ENCODE data around the gene CARF. TPM values are rescaled to one million over a fixed set of nuclear protein-coding genes. Genes with fewer than 3 reads are reported as not detected.
"Not testable (repeated sequence)": the region's sequence is repeated elsewhere in the genome, so short reads cannot be mapped to it uniquely, and the experiment has no call there.

The CARF gene
- total RNA-seq, 1 donor from 2014 or later, result 12.0 TPM

- DNase-seq (no peak), ATAC-seq (ENCODE audit: low read depth) (no peak)
- H3K4me1 Mint-ChIP-seq, result no peaks in the 10 kb centered on the region
- H3K36me3 Mint-ChIP-seq (ENCODE audit: low read depth), result peaks cover 38% of the 10 kb centered on the region
- H3K27ac Mint-ChIP-seq, result no peak overlapping the region
- TF ChIP-seq CTCF (IDR thresholded peaks at IDR 0.05), result no peak
- intact Hi-C loops (cut with micrococcal nuclease), result no loop called here
- H3K9me3 Mint-ChIP-seq, result peaks cover 11% of the 10 kb centered on the region
- POLR2A ChIA-PET, result no interaction called here
- no peak overlapping the region for H3K4me3 Mint-ChIP-seq
- H3K27me3 Mint-ChIP-seq, result no peaks in the 10 kb centered on the region
- CTCF ChIA-PET, result no interaction called here
Measured at GRCh38 chr2:202950592-202950991, 38.5 kb downstream of the CARF start.

- Mint-ChIP-seq H3K27ac (no peak overlapping the region), H3K9me3 (no peaks in the 10 kb centered on the region), H3K4me3 (no peak overlapping the region), H3K27me3 (no peaks in the 10 kb centered on the region), H3K4me1 (no peaks in the 10 kb centered on the region), H3K36me3 (ENCODE audit: low read depth) (peaks cover 44% of the 10 kb centered on the region)
- DNase-seq (no peak), ATAC-seq (ENCODE audit: low read depth) (no peak)
- no peak for TF ChIP-seq CTCF (IDR thresholded peaks at IDR 0.05)
- ChIA-PET POLR2A (no interaction called here), CTCF (no interaction called here)
- intact Hi-C loops (cut with micrococcal nuclease), result no loop called here
Measured at GRCh38 chr2:202960524-202960923, 48.4 kb downstream of the CARF start.

- H3K4me3 Mint-ChIP-seq, result no peak overlapping the region
- ChIA-PET POLR2A (no interaction called here), CTCF (no interaction called here)
- intact Hi-C loops (cut with micrococcal nuclease), result no loop called here
- no peak for DNase-seq
- peaks cover 31% of the 10 kb centered on the region for H3K36me3 Mint-ChIP-seq (ENCODE audit: low read depth)
- no peak for ATAC-seq (ENCODE audit: low read depth)
- no peaks in the 10 kb centered on the region for H3K27me3 Mint-ChIP-seq
- H3K4me1 Mint-ChIP-seq, result no peaks in the 10 kb centered on the region
- no peak overlapping the region for H3K27ac Mint-ChIP-seq
- no peak for TF ChIP-seq CTCF (IDR thresholded peaks at IDR 0.05)
- no peaks in the 10 kb centered on the region for H3K9me3 Mint-ChIP-seq
Measured at GRCh38 chr2:202963712-202964111, 51.6 kb downstream of the CARF start.

GRCh38 chr2:202965810-202966460, 53.9 kb downstream of the CARF start:
- Mint-ChIP-seq H3K4me1 (no peaks in the 10 kb centered on the region), H3K36me3 (ENCODE audit: low read depth) (peaks cover 23% of the 10 kb centered on the region), H3K27me3 (no peaks in the 10 kb centered on the region), H3K27ac (no peak overlapping the region), H3K4me3 (no peak overlapping the region), H3K9me3 (no peaks in the 10 kb centered on the region)
- no peak for ATAC-seq (ENCODE audit: low read depth)
- CTCF ChIA-PET, result no interaction called here
- POLR2A ChIA-PET, result no interaction called here
- intact Hi-C loops (cut with micrococcal nuclease), result no loop called here
- no peak for DNase-seq
- no peak for TF ChIP-seq CTCF (IDR thresholded peaks at IDR 0.05)

GRCh38 chr2:202969404-202969803, 57.3 kb downstream of the CARF start:
- H3K27ac Mint-ChIP-seq; DNase-seq; ATAC-seq (ENCODE audit: low read depth); H3K27me3 Mint-ChIP-seq; intact Hi-C loops (cut with micrococcal nuclease); H3K4me3 Mint-ChIP-seq; H3K9me3 Mint-ChIP-seq; H3K4me1 Mint-ChIP-seq; CTCF ChIA-PET: not testable (repeated sequence)
- POLR2A ChIA-PET, result interaction anchor here (0.6 kb wide), 1 partner anchor 54 kb away, joined by 4 read pairs; no protein-coding TSS in a partner anchor
- peaks cover 22% of the 10 kb centered on the region for H3K36me3 Mint-ChIP-seq (ENCODE audit: low read depth)

- ATAC-seq (ENCODE audit: low read depth) (no peak), DNase-seq (no peak)
- POLR2A ChIA-PET, result no interaction called here
- H3K4me3 Mint-ChIP-seq, result no peak overlapping the region
- no peak overlapping the region for H3K27ac Mint-ChIP-seq
- CTCF ChIA-PET, result no interaction called here
- H3K36me3 Mint-ChIP-seq (ENCODE audit: low read depth), result peaks cover 41% of the 10 kb centered on the region
- H3K27me3 Mint-ChIP-seq, result no peaks in the 10 kb centered on the region
- intact Hi-C loops (cut with micrococcal nuclease), result no loop called here
- no peak for TF ChIP-seq CTCF (IDR thresholded peaks at IDR 0.05)
- no peaks in the 10 kb centered on the region for H3K9me3 Mint-ChIP-seq
- no peaks in the 10 kb centered on the region for H3K4me1 Mint-ChIP-seq
Measured at GRCh38 chr2:202976809-202977208, 64.7 kb downstream of the CARF start.
